Measurements from ENCODE around the gene DDX21. TPM values are rescaled to one million over a fixed set of nuclear protein-coding genes. Genes with fewer than 3 reads are reported as not detected.
A peak's percentile ranks its signal among the peaks of the same experiment; 100 is the strongest.

Gene DDX21
- total and polyA plus RNA-seq, 2 of the 13 experiments (the other 11 are each of a cell fraction or from before 2014, with no cell fraction given), result 52.5 to 147 TPM

DNA sequence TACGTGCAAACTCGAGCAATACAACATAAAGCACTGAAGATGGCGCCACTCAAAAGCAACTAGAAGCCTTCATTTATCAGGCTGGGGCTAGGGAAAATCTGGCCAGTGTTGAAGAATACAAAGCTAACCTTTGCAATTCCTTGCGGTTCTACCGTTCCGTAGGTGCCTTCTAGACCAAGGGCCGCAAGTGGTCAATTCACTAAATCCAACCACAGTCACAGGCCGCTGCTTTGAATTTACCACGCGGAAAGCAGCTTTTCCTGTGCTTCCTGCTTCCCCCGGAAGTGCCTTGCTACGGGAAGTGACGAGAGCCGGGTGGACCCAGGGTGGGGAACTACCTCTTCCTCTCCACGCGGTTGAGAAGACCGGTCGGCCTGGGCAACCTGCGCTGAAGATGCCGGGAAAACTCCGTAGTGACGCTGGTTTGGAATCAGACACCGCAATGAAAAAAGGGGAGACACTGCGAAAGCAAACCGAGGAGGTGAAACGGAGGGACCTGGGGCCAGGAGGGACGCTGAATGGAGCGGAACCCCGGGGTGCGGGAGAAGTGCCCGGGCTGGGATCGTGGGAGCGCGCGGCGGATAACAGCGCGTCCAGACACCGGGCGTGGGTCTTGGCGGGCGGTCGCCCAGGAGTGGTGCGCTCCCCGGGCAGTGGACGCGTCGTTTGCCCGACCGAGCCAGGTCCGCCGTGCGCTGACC, at the start of gene DDX21 (continued):
- TF ChIP-seq, protein P1, sequence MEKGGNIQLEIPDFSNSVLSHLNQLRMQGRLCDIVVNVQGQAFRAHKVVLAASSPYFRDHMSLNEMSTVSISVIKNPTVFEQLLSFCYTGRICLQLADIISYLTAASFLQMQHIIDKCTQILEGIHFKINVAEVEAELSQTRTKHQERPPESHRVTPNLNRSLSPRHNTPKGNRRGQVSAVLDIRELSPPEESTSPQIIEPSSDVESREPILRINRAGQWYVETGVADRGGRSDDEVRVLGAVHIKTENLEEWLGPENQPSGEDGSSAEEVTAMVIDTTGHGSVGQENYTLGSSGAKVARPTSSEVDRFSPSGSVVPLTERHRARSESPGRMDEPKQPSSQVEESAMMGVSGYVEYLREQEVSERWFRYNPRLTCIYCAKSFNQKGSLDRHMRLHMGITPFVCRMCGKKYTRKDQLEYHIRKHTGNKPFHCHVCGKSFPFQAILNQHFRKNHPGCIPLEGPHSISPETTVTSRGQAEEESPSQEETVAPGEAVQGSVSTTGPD (CRISPR knock-in tag; IDR thresholded peaks at IDR 0.05), result no peak
- 0 out of 2 replicates have a peak, but pooled peaks have one; percentile 22 for TF ChIP-seq ZNF234 (CRISPR knock-in tag; conservative IDR thresholded peaks at IDR 0.05)
- peak; percentile 53 for TF ChIP-seq ZNF691 (CRISPR knock-in tag; IDR thresholded peaks at IDR 0.05; ENCODE audit: borderline replicate concordance, low read depth)
- peak; percentile 30; the same call in 1 of the 2 replicates for TF ChIP-seq ZNF777 (CRISPR knock-in tag; IDR thresholded peaks at IDR 0.05)
- TF ChIP-seq, protein P2, sequence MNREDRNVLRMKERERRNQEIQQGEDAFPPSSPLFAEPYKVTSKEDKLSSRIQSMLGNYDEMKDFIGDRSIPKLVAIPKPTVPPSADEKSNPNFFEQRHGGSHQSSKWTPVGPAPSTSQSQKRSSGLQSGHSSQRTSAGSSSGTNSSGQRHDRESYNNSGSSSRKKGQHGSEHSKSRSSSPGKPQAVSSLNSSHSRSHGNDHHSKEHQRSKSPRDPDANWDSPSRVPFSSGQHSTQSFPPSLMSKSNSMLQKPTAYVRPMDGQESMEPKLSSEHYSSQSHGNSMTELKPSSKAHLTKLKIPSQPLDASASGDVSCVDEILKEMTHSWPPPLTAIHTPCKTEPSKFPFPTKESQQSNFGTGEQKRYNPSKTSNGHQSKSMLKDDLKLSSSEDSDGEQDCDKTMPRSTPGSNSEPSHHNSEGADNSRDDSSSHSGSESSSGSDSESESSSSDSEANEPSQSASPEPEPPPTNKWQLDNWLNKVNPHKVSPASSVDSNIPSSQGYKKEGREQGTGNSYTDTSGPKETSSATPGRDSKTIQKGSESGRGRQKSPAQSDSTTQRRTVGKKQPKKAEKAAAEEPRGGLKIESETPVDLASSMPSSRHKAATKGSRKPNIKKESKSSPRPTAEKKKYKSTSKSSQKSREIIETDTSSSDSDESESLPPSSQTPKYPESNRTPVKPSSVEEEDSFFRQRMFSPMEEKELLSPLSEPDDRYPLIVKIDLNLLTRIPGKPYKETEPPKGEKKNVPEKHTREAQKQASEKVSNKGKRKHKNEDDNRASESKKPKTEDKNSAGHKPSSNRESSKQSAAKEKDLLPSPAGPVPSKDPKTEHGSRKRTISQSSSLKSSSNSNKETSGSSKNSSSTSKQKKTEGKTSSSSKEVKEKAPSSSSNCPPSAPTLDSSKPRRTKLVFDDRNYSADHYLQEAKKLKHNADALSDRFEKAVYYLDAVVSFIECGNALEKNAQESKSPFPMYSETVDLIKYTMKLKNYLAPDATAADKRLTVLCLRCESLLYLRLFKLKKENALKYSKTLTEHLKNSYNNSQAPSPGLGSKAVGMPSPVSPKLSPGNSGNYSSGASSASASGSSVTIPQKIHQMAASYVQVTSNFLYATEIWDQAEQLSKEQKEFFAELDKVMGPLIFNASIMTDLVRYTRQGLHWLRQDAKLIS (CRISPR knock-in tag; IDR thresholded peaks at IDR 0.05), result peak; percentile 70
- peak; percentile 92 for TF ChIP-seq SNAI1 (CRISPR knock-in tag; IDR thresholded peaks at IDR 0.05; ENCODE audit: borderline replicate concordance)
- peak; percentile 52; the same call in 1 of the 2 replicates for TF ChIP-seq NCOA2 (CRISPR knock-in tag; IDR thresholded peaks at IDR 0.05)
- peak; percentile 94 for TF ChIP-seq PHF20 (CRISPR knock-in tag; IDR thresholded peaks at IDR 0.05)
- TF ChIP-seq, protein P3, sequence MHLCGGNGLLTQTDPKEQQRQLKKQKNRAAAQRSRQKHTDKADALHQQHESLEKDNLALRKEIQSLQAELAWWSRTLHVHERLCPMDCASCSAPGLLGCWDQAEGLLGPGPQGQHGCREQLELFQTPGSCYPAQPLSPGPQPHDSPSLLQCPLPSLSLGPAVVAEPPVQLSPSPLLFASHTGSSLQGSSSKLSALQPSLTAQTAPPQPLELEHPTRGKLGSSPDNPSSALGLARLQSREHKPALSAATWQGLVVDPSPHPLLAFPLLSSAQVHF (CRISPR knock-in tag; IDR thresholded peaks at IDR 0.05), result no peak
- TF ChIP-seq SUZ12 (IDR thresholded peaks at IDR 0.05; ENCODE audit: low read depth, low read length), result no peak
- TF ChIP-seq POLR2AphosphoS2 (IDR thresholded peaks at IDR 0.05; ENCODE audit: low read depth, low read length), result no peak
- TF ChIP-seq TRAFD1 (CRISPR knock-in tag; IDR thresholded peaks at IDR 0.05; ENCODE audit: borderline replicate concordance), result no peak
- peak; percentile 90; the same call in 1 of the 2 replicates for TF ChIP-seq ZNF350 (CRISPR knock-in tag; IDR thresholded peaks at IDR 0.05; ENCODE audit: borderline replicate concordance, low read depth)
- TF ChIP-seq, protein P4, sequence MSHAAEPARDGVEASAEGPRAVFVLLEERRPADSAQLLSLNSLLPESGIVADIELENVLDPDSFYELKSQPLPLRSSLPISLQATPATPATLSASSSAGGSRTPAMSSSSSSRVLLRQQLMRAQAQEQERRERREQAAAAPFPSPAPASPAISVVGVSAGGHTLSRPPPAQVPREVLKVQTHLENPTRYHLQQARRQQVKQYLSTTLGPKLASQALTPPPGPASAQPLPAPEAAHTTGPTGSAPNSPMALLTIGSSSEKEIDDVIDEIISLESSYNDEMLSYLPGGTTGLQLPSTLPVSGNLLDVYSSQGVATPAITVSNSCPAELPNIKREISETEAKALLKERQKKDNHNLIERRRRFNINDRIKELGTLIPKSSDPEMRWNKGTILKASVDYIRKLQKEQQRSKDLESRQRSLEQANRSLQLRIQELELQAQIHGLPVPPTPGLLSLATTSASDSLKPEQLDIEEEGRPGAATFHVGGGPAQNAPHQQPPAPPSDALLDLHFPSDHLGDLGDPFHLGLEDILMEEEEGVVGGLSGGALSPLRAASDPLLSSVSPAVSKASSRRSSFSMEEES (CRISPR knock-in tag; IDR thresholded peaks at IDR 0.05), result no peak; the same call in 1 of the 2 replicates
- TF ChIP-seq EP300 (IDR thresholded peaks at IDR 0.05; ENCODE audit: low read depth in 2 of 2, low read length in 2 of 2), result no peak; a peak in 1 of 4 replicates
- TF ChIP-seq EP300 (CRISPR knock-in tag; IDR thresholded peaks at IDR 0.05; ENCODE audit: borderline replicate concordance), result no peak
- no peak for TF ChIP-seq SOX6 (IDR thresholded peaks at IDR 0.05)
- TF ChIP-seq SOX6 (CRISPR knock-in tag; IDR thresholded peaks at IDR 0.05), result peak; percentile 38; the same call in 1 of the 2 replicates
- peak; percentile 33; the same call in 1 of the 2 replicates for TF ChIP-seq ZNF547 (CRISPR knock-in tag; IDR thresholded peaks at IDR 0.05)

Data from HepG2 (cell line).